Measurements from ENCODE around the gene IQSEC2.

GRCh38 chrX:53269536-53270107 lies 11.8 kb downstream of the IQSEC2 start:
- no peak for TF ChIP-seq PATZ1 (CRISPR knock-in tag; IDR thresholded peaks at IDR 0.05)
- no peak for TF ChIP-seq CTCF (CRISPR knock-in tag; IDR thresholded peaks at IDR 0.05)
- no peak for TF ChIP-seq IRF9 (CRISPR knock-in tag; IDR thresholded peaks at IDR 0.05; ENCODE audit: borderline replicate concordance)
- TF ChIP-seq KLF12 (CRISPR knock-in tag; IDR thresholded peaks at IDR 0.05; ENCODE audit: borderline replicate concordance), result no peak
- TF ChIP-seq RFX5 (IDR thresholded peaks at IDR 0.05; ENCODE audit: low read depth, low read length), result no peak
- TF ChIP-seq PRPF4 (IDR thresholded peaks at IDR 0.05; ENCODE audit: low read depth, low read length, poor library complexity, severe bottlenecking), result no peak
- TF ChIP-seq MAX (IDR thresholded peaks at IDR 0.05), result no peak
- no peak for TF ChIP-seq AHDC1 (CRISPR knock-in tag; IDR thresholded peaks at IDR 0.05; ENCODE audit: borderline replicate concordance)
- TF ChIP-seq EED (CRISPR knock-in tag; IDR thresholded peaks at IDR 0.05), result no peak
- no peak for TF ChIP-seq ZNF101 (CRISPR knock-in tag; IDR thresholded peaks at IDR 0.05; ENCODE audit: borderline replicate concordance, low read depth)
- TF ChIP-seq RERE (CRISPR knock-in tag; IDR thresholded peaks at IDR 0.05; ENCODE audit: low read depth), result no peak
- TF ChIP-seq ZBTB25 (CRISPR knock-in tag; IDR thresholded peaks at IDR 0.05), result no peak
- no peak for TF ChIP-seq ZNF274 (CRISPR knock-in tag; IDR thresholded peaks at IDR 0.05)
